GM18508 (cell line): Measurements from ENCODE around the gene SPOCK1.

ENCODE experiments used
- ATAC-seq: cut with Tn5 transposase; IDR thresholded peaks from one replicate; pipeline ENCODE4 v1.9.1; 2021; ENCODE audit warnings: moderate number of reproducible peaks; ENCODE audit not compliant: insufficient read depth, unreplicated experiment

SPOCK1 gene

GRCh38 chr5:136927571-136927970, 571.6 kb downstream of the SPOCK1 start:
- no peak for ATAC-seq

DNA sequence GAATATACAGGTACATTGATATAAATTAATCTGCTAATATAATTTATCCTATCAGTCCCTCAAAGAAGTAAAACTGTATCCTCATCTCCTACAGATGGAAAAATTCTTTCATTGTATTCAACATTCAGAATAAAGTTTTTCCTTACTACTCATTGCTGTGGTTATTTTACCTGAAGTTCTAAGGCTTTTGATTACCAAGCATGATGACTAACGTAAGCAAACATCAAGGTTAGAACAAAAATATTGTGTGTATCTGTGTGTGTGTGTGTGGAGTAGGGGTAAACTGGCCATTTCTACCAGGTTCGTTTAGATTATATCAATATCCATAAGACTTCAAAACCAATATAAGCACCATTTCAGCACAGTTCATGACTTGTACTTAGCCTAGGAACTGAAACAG, 573.1 kb downstream of the SPOCK1 start:
- no peak for ATAC-seq
